AG09309 (cell line): Measurements from ENCODE around the gene PET117.
A peak's percentile ranks its signal among the peaks of the same experiment; 100 is the strongest.
"Not testable (repeated sequence)": the region's sequence is repeated elsewhere in the genome, so short reads cannot be mapped to it uniquely, and the experiment has no call there.

Experiments used
- DNase-seq: peaks from one replicate; pipeline ENCODE4 v3.0.0-alpha.2; 2010; ENCODE audit warnings: low read depth
- H3K4me3 ChIP-seq: 2 replicates; pipeline ENCODE4 v1.5.1; 2011; ENCODE audit warnings: mild to moderate bottlenecking, low read depth, low read length, moderate library complexity; ENCODE audit not compliant: control insufficient read depth
- CTCF ChIP-seq: IDR thresholded peaks from 2 replicates; pipeline ENCODE4 v1.5.1; 2011; ENCODE audit warnings: mild to moderate bottlenecking, low read depth, low read length, inconsistent platforms; ENCODE audit not compliant: insufficient read depth, control insufficient read depth; ENCODE audit errors: missing control alignments

PET117 gene

GRCh38 chr20:18174906-18175683 is 37.4 kb downstream of the PET117 start:
- DNase-seq: no peak
- no peak for TF ChIP-seq CTCF
- H3K4me3 ChIP-seq: no peak overlapping the region

- H3K4me3 ChIP-seq: no peak overlapping the region
- TF ChIP-seq CTCF: no peak
- DNase-seq: no peak
Observed at GRCh38 chr20:18176318-18176785, 38.7 kb downstream of the PET117 start.

- not testable (repeated sequence) for DNase-seq, H3K4me3 ChIP-seq
Observed at GRCh38 chr20:18180366-18180765, 42.7 kb downstream of the PET117 start.

- no peak overlapping the region for H3K4me3 ChIP-seq
- no peak for TF ChIP-seq CTCF
- DNase-seq: no peak
Observed at GRCh38 chr20:18180815-18181214, 43.2 kb downstream of the PET117 start.

GRCh38 chr20:18187020-18187419 is 49.4 kb downstream of the PET117 start:
- no peak overlapping the region for H3K4me3 ChIP-seq
- no peak for DNase-seq
- no peak for TF ChIP-seq CTCF

- peak; percentile 24 for DNase-seq
- no peak overlapping the region for H3K4me3 ChIP-seq
- no peak for TF ChIP-seq CTCF
Observed at GRCh38 chr20:18188434-18188833, 50.8 kb downstream of the PET117 start.

GRCh38 chr20:18190338-18191233 is 52.9 kb downstream of the PET117 start:
- no peak for TF ChIP-seq CTCF
- DNase-seq: no peak
- H3K4me3 ChIP-seq: no peak overlapping the region
